AG04450 (cell line): ENCODE data around the gene GCC2. TPM values are rescaled to one million over a fixed set of nuclear protein-coding genes. Genes with fewer than 3 reads are reported as not detected.
"Not testable (repeated sequence)": the region's sequence is repeated elsewhere in the genome, so short reads cannot be mapped to it uniquely, and the experiment has no call there.

Experiments used
- CTCF ChIA-PET: fragments of 300-600, 350-600 bp; formaldehyde crosslinking; extraction: SDS; loops from one replicate; lab custom pipeline; 2022; ENCODE audit warnings: antibody characterized with exemption, inconsistent platforms; lab: Charles Lee
- POLR2A ChIA-PET: fragments of 350-600 bp; formaldehyde crosslinking; extraction: SDS; loops from one replicate; lab custom pipeline; 2021; ENCODE audit warnings: antibody characterized with exemption, inconsistent platforms; lab: Yijun Ruan, JAX
- DNase-seq: peaks from one replicate; pipeline ENCODE4 v3.0.0-alpha.2; 2011; ENCODE audit warnings: low read depth, low spot score
- H3K27ac ChIP-seq: one replicate; pipeline ENCODE4 v1.5.1; 2012; ENCODE audit warnings: low read depth, low read length, control low read depth
- H3K27me3 ChIP-seq: one replicate; pipeline ENCODE4 v1.6.0; 2012; ENCODE audit warnings: low read length; ENCODE audit not compliant: control insufficient read depth, insufficient read depth
- H3K4me3 ChIP-seq: 2 replicates; pipeline ENCODE4 v1.5.1; 2011; ENCODE audit warnings: mild to moderate bottlenecking, low read depth, low read length, control low read depth
- H3K9me3 ChIP-seq: 2 replicates; pipeline ENCODE4 v1.5.1; 2012; ENCODE audit warnings: low read length; ENCODE audit not compliant: control insufficient read depth, insufficient read depth
- CTCF ChIP-seq: IDR thresholded peaks from 2 replicates; pipeline ENCODE4 v1.5.1; 2011; ENCODE audit warnings: low read depth, low read length, control low read depth, inconsistent platforms
- polyA plus RNA-seq: library from polyadenylated mRNA; depleted of rRNA; stranded (reverse); fragments of >200 nt; gene quantifications from 2 replicates; pipeline ENCODE4 v1.2.3, GENCODE V29; 2011

Gene GCC2
- polyA plus RNA-seq, 1 experiment = 19.5 TPM

GRCh38 chr2:108485253-108485652 lies 36.2 kb downstream of the GCC2 start:
- no peaks in the 10 kb centered on the region for H3K9me3 ChIP-seq
- no peak for DNase-seq
- H3K27ac ChIP-seq = no peak overlapping the region
- H3K27me3 ChIP-seq = no peaks in the 10 kb centered on the region
- H3K4me3 ChIP-seq = no peak overlapping the region
- ChIA-PET CTCF (no interaction called here), POLR2A (no interaction called here)
- no peak for TF ChIP-seq CTCF

- TF ChIP-seq CTCF = no peak
- Histone ChIP-seq H3K9me3 (no peaks in the 10 kb centered on the region), H3K27ac (no peak overlapping the region), H3K27me3 (no peaks in the 10 kb centered on the region), H3K4me3 (no peak overlapping the region)
- no peak for DNase-seq
- CTCF ChIA-PET = interaction anchor here (1.3 kb wide), 1 partner anchor 94 kb away, joined by 4 read pairs; no protein-coding TSS in a partner anchor
- POLR2A ChIA-PET = no interaction called here
These were observed 41.6 kb downstream of the GCC2 start for GRCh38 chr2:108490506-108491122.

GRCh38 chr2:108491848-108492247 lies 42.8 kb downstream of the GCC2 start:
- Histone ChIP-seq H3K27ac (no peak overlapping the region), H3K27me3 (no peaks in the 10 kb centered on the region)
- CTCF ChIA-PET = interaction anchor here (1.7 kb wide), 1 partner anchor 92 kb away, joined by 13 read pairs; no protein-coding TSS in a partner anchor

GRCh38 chr2:108492364-108492763 lies 43.4 kb downstream of the GCC2 start:
- no peak for TF ChIP-seq CTCF
- CTCF ChIA-PET = interaction anchor here (1.7 kb wide), 1 partner anchor 91 kb away, joined by 13 read pairs; no protein-coding TSS in a partner anchor
- H3K4me3 ChIP-seq = no peak overlapping the region
- POLR2A ChIA-PET = interaction anchor here (1.0 to 1.3 kb wide), 2 partner anchors 43 to 83 kb away, joined by 4 read pairs; partner anchors contain the start of gene GCC2
- H3K27me3 ChIP-seq = no peaks in the 10 kb centered on the region
- no peak overlapping the region for H3K27ac ChIP-seq
- no peaks in the 10 kb centered on the region for H3K9me3 ChIP-seq
- DNase-seq = peak; percentile 70

More at GRCh38 chr2:108491848-108492247, 42.8 kb downstream of the GCC2 start:
- POLR2A ChIA-PET = interaction anchor here (1.0 to 1.3 kb wide), 2 partner anchors 42 to 83 kb away, joined by 4 read pairs; partner anchors contain the start of gene GCC2
- no peak for TF ChIP-seq CTCF
- H3K4me3 ChIP-seq = no peak overlapping the region
- no peaks in the 10 kb centered on the region for H3K9me3 ChIP-seq
- DNase-seq = no peak

GRCh38 chr2:108496167-108496566 lies 47.2 kb downstream of the GCC2 start:
- H3K4me3 ChIP-seq, H3K27me3 ChIP-seq, DNase-seq, H3K27ac ChIP-seq, CTCF ChIA-PET, H3K9me3 ChIP-seq, POLR2A ChIA-PET: not testable (repeated sequence)

GRCh38 chr2:108507620-108508019 lies 58.6 kb downstream of the GCC2 start:
- DNase-seq, POLR2A ChIA-PET, H3K9me3 ChIP-seq, H3K4me3 ChIP-seq, H3K27ac ChIP-seq, H3K27me3 ChIP-seq: not testable (repeated sequence)
- CTCF ChIA-PET = interaction anchor here (0.6 kb wide), 1 partner anchor 10 kb away, joined by 3 read pairs; no protein-coding TSS in a partner anchor

GRCh38 chr2:108512431-108512830 lies 63.4 kb downstream of the GCC2 start:
- POLR2A ChIA-PET, DNase-seq, H3K4me3 ChIP-seq, CTCF ChIA-PET, H3K9me3 ChIP-seq, H3K27me3 ChIP-seq, H3K27ac ChIP-seq: not testable (repeated sequence)

- H3K27me3 ChIP-seq, H3K9me3 ChIP-seq, DNase-seq, H3K27ac ChIP-seq, H3K4me3 ChIP-seq, CTCF ChIA-PET: not testable (repeated sequence)
- POLR2A ChIA-PET = interaction anchor here (0.7 kb wide), 1 partner anchor 152 kb away, joined by 7 read pairs; no protein-coding TSS in a partner anchor
These were observed 65.5 kb downstream of the GCC2 start for GRCh38 chr2:108514478-108514877.
